ENCODE data around the gene SDC3. TPM values are rescaled to one million over a fixed set of nuclear protein-coding genes. Genes with fewer than 3 reads are reported as not detected.

The SDC3 gene
- total and polyA plus RNA-seq, 2 of the 8 experiments (the other 6 are each of a cell fraction or from before 2014, with no cell fraction given) = 7.0 to 27.0 TPM

DNA sequence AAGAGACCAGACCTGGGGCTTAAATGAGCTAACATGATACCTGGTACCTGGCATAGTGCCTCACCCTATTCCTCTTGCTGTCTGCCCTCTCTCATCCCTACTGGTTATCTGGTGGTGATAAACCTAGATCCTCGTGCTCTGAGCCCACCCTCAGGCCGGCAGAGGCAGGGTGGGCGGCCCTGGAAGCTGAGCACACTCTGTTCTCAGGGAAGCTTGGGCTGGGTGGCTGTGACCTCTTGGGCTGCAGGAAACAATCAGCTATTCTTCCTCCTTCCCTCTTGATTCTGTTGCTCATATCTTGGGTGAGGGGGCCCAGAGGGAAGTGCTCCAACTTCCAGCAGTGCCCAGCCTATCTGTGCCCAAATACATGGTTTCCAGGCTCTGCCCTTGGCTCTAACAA, 42.0 kb downstream of the SDC3 start:
- FAIRE-seq (no peak), DNase-seq (ENCODE audit: low read depth in 1 of 2, low spot score in 2 of 2) (no peak)
- H3K79me1 ChIP-seq (ENCODE audit: low read depth, low read length) = no peaks in the 10 kb centered on the region
- H2BK120ac ChIP-seq (replicated peaks; ENCODE audit: low read depth, low read length) = no peak overlapping the region
- no peak overlapping the region for H2BK5ac ChIP-seq (ENCODE audit: low read depth, low read length)
- H3K4ac ChIP-seq (replicated peaks; ENCODE audit: insufficient read length, low read depth, low read length) = no peak overlapping the region
- ChIA-PET POLR2A (ENCODE audit: partially characterized antibody) (interaction anchor here (0.7 to 1.1 kb wide), 3 partner anchors 9 to 13 kb away, joined by 3 to 4 read pairs (median 3); no protein-coding TSS in a partner anchor), CTCF (ENCODE audit: partially characterized antibody) (interaction anchor here (0.6 to 3.4 kb wide), 13 partner anchors 9 to 363 kb away, joined by 3 to 28 read pairs (median 5); no protein-coding TSS in a partner anchor)
- 0 out of 2 replicates have a peak overlapping the region, but pooled peaks have one; percentile 31 for H2BK15ac ChIP-seq (ENCODE audit: low read length)
- H3K18ac ChIP-seq (ENCODE audit: extremely low read depth, low read length) = no peak overlapping the region
- no peak overlapping the region for H3K27ac ChIP-seq (ENCODE audit: low read depth, low read length)
- no peak overlapping the region for H2BK20ac ChIP-seq (ENCODE audit: low read length)
- no peak overlapping the region for H2BK12ac ChIP-seq (ENCODE audit: low read depth, low read length)
- no peaks in the 10 kb centered on the region for H4K20me1 ChIP-seq (replicated peaks in 1 of 2; ENCODE audit: control insufficient read depth in 1 of 2, insufficient read depth in 2 of 2, low read length in 2 of 2)
- no peak overlapping the region for H4K5ac ChIP-seq (ENCODE audit: insufficient read length, low read depth, low read length)
- H3K23ac ChIP-seq (ENCODE audit: insufficient read length) = no peak overlapping the region
- peaks cover 0 to 2% of the 10 kb centered on the region in 2 experiments; a peak in 1 of 4 replicates for H3K9me3 ChIP-seq (ENCODE audit: insufficient read depth in 2 of 2, low read depth in 1 of 2, low read length in 1 of 2)
- no peaks in the 10 kb centered on the region for H3K27me3 ChIP-seq (replicated peaks in 1 of 4; ENCODE audit: control insufficient read depth in 3 of 4, extremely low read depth in 1 of 4, insufficient read depth in 3 of 4, low read length in 3 of 4)
- H3K9ac ChIP-seq (replicated peaks in 1 of 4; ENCODE audit: extremely low read depth in 1 of 4, low read depth in 3 of 4, low read length in 3 of 4) = no peak overlapping the region
- H3K23me2 ChIP-seq (ENCODE audit: low read depth, low read length) = no peaks in the 10 kb centered on the region
- no peak overlapping the region for H3K14ac ChIP-seq (ENCODE audit: insufficient read length)
- no peak overlapping the region for H3K4me3 ChIP-seq (ENCODE audit: extremely low read depth in 1 of 4, insufficient read depth in 2 of 4, low read depth in 3 of 4, low read length in 4 of 4)
- peaks cover 0 to 8% (median 5%) of the 10 kb centered on the region in 4 experiments; a peak in 4 of 7 replicates for H3K4me1 ChIP-seq (replicated peaks in 1 of 4; ENCODE audit: control insufficient read depth in 3 of 4, insufficient read depth in 4 of 4, low read length in 3 of 4)
- no peak overlapping the region for H2AK5ac ChIP-seq (ENCODE audit: low read depth, low read length)
- no peak overlapping the region for H3K56ac ChIP-seq (replicated peaks; ENCODE audit: insufficient read length, low read depth, low read length)
- H3K79me2 ChIP-seq (ENCODE audit: control insufficient read depth in 1 of 2, insufficient read depth in 2 of 2, low read length in 2 of 2) = no peaks in the 10 kb centered on the region
- H4K91ac ChIP-seq (replicated peaks; ENCODE audit: insufficient read length, low read length) = no peak overlapping the region
- H3K4me2 ChIP-seq (ENCODE audit: insufficient read depth in 1 of 2, low read depth in 2 of 2, low read length in 2 of 2) = no peak overlapping the region
- H4K8ac ChIP-seq (ENCODE audit: extremely low read depth, insufficient read depth, low read length) = no peak overlapping the region
- H2AFZ ChIP-seq (ENCODE audit: low read length) = no peak overlapping the region
- H3K36me3 ChIP-seq (ENCODE audit: control insufficient read depth in 2 of 4, insufficient read depth in 4 of 4, low read length in 3 of 4) = no peaks in the 10 kb centered on the region
- 80% methylated on average over 3 of the region's 3 CpGs; no CpG with 5 or more reads in 1 of the 2 experiments for WGBS, 2 experiments (ENCODE audit: extremely low coverage in 1 of 2, insufficient coverage in 1 of 2, insufficient read length in 1 of 2, insufficient replicate concordance in 2 of 2, low coverage in 1 of 2, low lambda C conversion rate in 2 of 2, missing lambda C conversion rate in 1 of 2)
- TF ChIP-seq NANOG (IDR thresholded peaks at IDR 0.05; ENCODE audit: insufficient read depth, low read depth, low read length, poor library complexity, severe bottlenecking) (no peak), CBX8 (IDR thresholded peaks at IDR 0.05; ENCODE audit: borderline replicate concordance, low read depth, low read length) (no peak), HDAC6 (IDR thresholded peaks at IDR 0.05; ENCODE audit: low read depth, low read length) (no peak), CTBP2 (IDR thresholded peaks at IDR 0.05; ENCODE audit: borderline replicate concordance, insufficient read depth, insufficient read length, low read length) (no peak), SP4 (IDR thresholded peaks at IDR 0.05; ENCODE audit: low read length) (no peak), BACH1 (IDR thresholded peaks at IDR 0.05; ENCODE audit: low read length) (no peak), SIRT6 (IDR thresholded peaks at IDR 0.05; ENCODE audit: low read length) (no peak), TAF7 (optimal IDR thresholded peaks at IDR 0.05; ENCODE audit: borderline replicate concordance, low read depth, low read length) (no peak), SRF (IDR thresholded peaks at IDR 0.05; ENCODE audit: low read depth, low read length) (no peak), MAFK (IDR thresholded peaks at IDR 0.05; ENCODE audit: low read depth, low read length) (no peak)
- TF ChIP-seq, protein P1, sequence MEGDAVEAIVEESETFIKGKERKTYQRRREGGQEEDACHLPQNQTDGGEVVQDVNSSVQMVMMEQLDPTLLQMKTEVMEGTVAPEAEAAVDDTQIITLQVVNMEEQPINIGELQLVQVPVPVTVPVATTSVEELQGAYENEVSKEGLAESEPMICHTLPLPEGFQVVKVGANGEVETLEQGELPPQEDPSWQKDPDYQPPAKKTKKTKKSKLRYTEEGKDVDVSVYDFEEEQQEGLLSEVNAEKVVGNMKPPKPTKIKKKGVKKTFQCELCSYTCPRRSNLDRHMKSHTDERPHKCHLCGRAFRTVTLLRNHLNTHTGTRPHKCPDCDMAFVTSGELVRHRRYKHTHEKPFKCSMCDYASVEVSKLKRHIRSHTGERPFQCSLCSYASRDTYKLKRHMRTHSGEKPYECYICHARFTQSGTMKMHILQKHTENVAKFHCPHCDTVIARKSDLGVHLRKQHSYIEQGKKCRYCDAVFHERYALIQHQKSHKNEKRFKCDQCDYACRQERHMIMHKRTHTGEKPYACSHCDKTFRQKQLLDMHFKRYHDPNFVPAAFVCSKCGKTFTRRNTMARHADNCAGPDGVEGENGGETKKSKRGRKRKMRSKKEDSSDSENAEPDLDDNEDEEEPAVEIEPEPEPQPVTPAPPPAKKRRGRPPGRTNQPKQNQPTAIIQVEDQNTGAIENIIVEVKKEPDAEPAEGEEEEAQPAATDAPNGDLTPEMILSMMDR (IDR thresholded peaks at IDR 0.05; ENCODE audit: control extremely low read depth in 1 of 3, insufficient read depth in 1 of 3, low read depth in 1 of 3, low read length in 3 of 3) = no peak
